ENCODE measurements around the gene FAM171A2. TPM values are rescaled to one million over a fixed set of nuclear protein-coding genes. Genes with fewer than 3 reads are reported as not detected.
"Not testable (repeated sequence)": the region's sequence is repeated elsewhere in the genome, so short reads cannot be mapped to it uniquely, and the experiment has no call there.

FAM171A2 gene
- total RNA-seq, 1 experiment from 2014 or later: 27.5 TPM

DNA sequence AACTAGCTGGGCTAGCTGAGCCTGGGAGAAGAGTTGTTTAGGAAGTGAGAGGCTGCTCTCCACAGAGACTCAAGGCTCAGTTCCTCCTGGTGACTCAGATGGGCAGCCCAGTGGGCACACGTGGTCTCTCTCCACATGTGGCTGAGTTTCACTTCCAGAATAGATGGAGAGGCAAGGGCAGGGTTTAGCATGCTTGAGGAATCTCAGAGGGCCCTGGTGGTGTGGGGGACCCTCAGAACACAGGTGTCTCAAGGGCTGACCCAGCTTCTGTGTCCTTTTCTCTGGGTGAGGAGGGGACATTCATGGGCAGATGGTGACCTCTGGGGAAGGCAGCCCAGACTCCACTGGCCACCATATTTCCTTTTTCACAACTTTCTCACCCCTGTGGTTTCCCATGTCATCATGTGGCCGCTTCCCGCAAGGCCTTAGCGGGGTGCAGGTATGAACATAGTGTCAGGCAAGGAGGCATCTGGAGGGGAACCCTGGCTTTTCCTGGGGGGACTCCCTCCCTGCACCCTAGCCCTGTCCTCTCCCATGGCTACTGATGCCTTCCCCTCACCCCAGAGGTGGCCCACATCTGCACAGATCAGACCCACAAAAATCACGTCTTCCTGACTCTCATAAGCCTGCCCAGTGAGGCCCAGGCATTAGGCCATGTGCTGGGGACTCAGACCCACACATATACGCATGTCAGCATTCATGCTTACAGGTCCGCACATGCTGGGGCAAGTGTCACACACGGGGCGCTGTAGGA is 15.2 kb downstream of the FAM171A2 start:
- Mint-ChIP-seq H3K9me3 (no peaks in the 10 kb centered on the region; a peak in 1 of 5 replicates), H3K4me1 (peaks cover 8 to 13% of the 10 kb centered on the region in 2 experiments), H3K4me3 (no peak overlapping the region; a peak in 1 of 5 replicates), H3K27me3 (ENCODE audit: low read depth) (peaks cover 13% of the 10 kb centered on the region), H3K36me3 (ENCODE audit: insufficient read depth in 1 of 3, low read depth in 3 of 3) (peaks cover 3 to 17% (median 6%) of the 10 kb centered on the region in 3 experiments; a peak in 6 of 7 replicates), H3K27ac (no peak overlapping the region)
- Histone ChIP-seq H2BK20ac (ENCODE audit: low read depth, low read length, poor library complexity, severe bottlenecking) (no peak overlapping the region), H3K79me2 (ENCODE audit: insufficient read depth, low read length) (no peaks in the 10 kb centered on the region), H3K56ac (ENCODE audit: insufficient read length, low read depth, low read length) (no peak overlapping the region), H2AFZ (ENCODE audit: low read length) (no peak overlapping the region), H2BK120ac (ENCODE audit: low read depth, low read length, poor library complexity, severe bottlenecking) (no peak overlapping the region), H3K27me3 (ENCODE audit: insufficient read depth, low read length) (no peaks in the 10 kb centered on the region), H3K4me2 (ENCODE audit: insufficient read depth, insufficient read length, low read length) (no peak overlapping the region), H4K20me1 (ENCODE audit: control insufficient read depth, insufficient read depth, insufficient read length) (no peaks in the 10 kb centered on the region), H3K9me3 (ENCODE audit: control insufficient read depth, low read depth, low read length) (no peaks in the 10 kb centered on the region), H3K18ac (ENCODE audit: insufficient read length, low read depth, low read length) (no peak overlapping the region), H4K8ac (replicated peaks; ENCODE audit: insufficient read length, low read depth, low read length) (no peak overlapping the region), H3K4ac (ENCODE audit: low read depth, low read length) (no peak overlapping the region), H3T11ph (ENCODE audit: low read length) (no peak overlapping the region), H3K23ac (ENCODE audit: insufficient read length, low read depth, low read length) (no peak overlapping the region), H4K91ac (ENCODE audit: insufficient read length, low read depth, low read length) (no peak overlapping the region), H2BK15ac (ENCODE audit: low read depth, low read length) (no peak overlapping the region), H3K14ac (ENCODE audit: insufficient read depth, low read length) (no peak overlapping the region; the same call in 1 of the 2 replicates), H2BK5ac (ENCODE audit: insufficient read length, low read length) (no peak overlapping the region), H3K23me2 (ENCODE audit: insufficient read length, low read depth, low read length, poor library complexity, severe bottlenecking) (peaks cover 5% of the 10 kb centered on the region), H4K5ac (ENCODE audit: insufficient read length, low read depth, low read length) (no peak overlapping the region), H2AK5ac (ENCODE audit: insufficient read length, low read length) (no peak overlapping the region), H3K27ac (ENCODE audit: insufficient read length, low read depth, low read length) (no peak overlapping the region), H3K4me1 (ENCODE audit: insufficient read depth, low read length) (no peaks in the 10 kb centered on the region), H2BK12ac (ENCODE audit: insufficient read length, low read depth, low read length) (no peak overlapping the region), H3K9ac (ENCODE audit: extremely low read depth, insufficient read length, low read length) (no peak overlapping the region), H3K79me1 (ENCODE audit: insufficient read depth, low read depth, low read length, poor library complexity, severe bottlenecking) (no peaks in the 10 kb centered on the region)
- no peak for DNase-seq
- no CpG with 5 or more reads among the region's 9 CpGs for WGBS (ENCODE audit: extremely low coverage, insufficient read length, low lambda C conversion rate)
- TF ChIP-seq, protein P1, sequence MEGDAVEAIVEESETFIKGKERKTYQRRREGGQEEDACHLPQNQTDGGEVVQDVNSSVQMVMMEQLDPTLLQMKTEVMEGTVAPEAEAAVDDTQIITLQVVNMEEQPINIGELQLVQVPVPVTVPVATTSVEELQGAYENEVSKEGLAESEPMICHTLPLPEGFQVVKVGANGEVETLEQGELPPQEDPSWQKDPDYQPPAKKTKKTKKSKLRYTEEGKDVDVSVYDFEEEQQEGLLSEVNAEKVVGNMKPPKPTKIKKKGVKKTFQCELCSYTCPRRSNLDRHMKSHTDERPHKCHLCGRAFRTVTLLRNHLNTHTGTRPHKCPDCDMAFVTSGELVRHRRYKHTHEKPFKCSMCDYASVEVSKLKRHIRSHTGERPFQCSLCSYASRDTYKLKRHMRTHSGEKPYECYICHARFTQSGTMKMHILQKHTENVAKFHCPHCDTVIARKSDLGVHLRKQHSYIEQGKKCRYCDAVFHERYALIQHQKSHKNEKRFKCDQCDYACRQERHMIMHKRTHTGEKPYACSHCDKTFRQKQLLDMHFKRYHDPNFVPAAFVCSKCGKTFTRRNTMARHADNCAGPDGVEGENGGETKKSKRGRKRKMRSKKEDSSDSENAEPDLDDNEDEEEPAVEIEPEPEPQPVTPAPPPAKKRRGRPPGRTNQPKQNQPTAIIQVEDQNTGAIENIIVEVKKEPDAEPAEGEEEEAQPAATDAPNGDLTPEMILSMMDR (conservative IDR thresholded peaks at IDR 0.05): no peak

GRCh38 chr17:44347206-44348055 is 16.2 kb downstream of the FAM171A2 start:
- not testable (repeated sequence) for H2AK5ac ChIP-seq (ENCODE audit: insufficient read length, low read length); H3K18ac ChIP-seq (ENCODE audit: insufficient read length, low read depth, low read length); H3K14ac ChIP-seq (ENCODE audit: insufficient read depth, low read length); H3T11ph ChIP-seq (ENCODE audit: low read length); H3K9ac ChIP-seq (ENCODE audit: extremely low read depth, insufficient read length, low read length); H3K79me1 ChIP-seq (ENCODE audit: insufficient read depth, low read depth, low read length, poor library complexity, severe bottlenecking); H4K91ac ChIP-seq (ENCODE audit: insufficient read length, low read depth, low read length); H3K9me3 Mint-ChIP-seq; H3K4me1 ChIP-seq (ENCODE audit: insufficient read depth, low read length); H3K23me2 ChIP-seq (ENCODE audit: insufficient read length, low read depth, low read length, poor library complexity, severe bottlenecking); H3K4me3 Mint-ChIP-seq; H4K5ac ChIP-seq (ENCODE audit: insufficient read length, low read depth, low read length); H3K27me3 ChIP-seq (ENCODE audit: insufficient read depth, low read length); H2BK12ac ChIP-seq (ENCODE audit: insufficient read length, low read depth, low read length); H3K4me1 Mint-ChIP-seq; H2AFZ ChIP-seq (ENCODE audit: low read length); H2BK15ac ChIP-seq (ENCODE audit: low read depth, low read length); H3K79me2 ChIP-seq (ENCODE audit: insufficient read depth, low read length); H3K56ac ChIP-seq (ENCODE audit: insufficient read length, low read depth, low read length); H3K4me2 ChIP-seq (ENCODE audit: insufficient read depth, insufficient read length, low read length); H3K27ac Mint-ChIP-seq; H3K4ac ChIP-seq (ENCODE audit: low read depth, low read length); DNase-seq; H3K9me3 ChIP-seq (ENCODE audit: control insufficient read depth, low read depth, low read length); H4K8ac ChIP-seq (replicated peaks; ENCODE audit: insufficient read length, low read depth, low read length); H2BK120ac ChIP-seq (ENCODE audit: low read depth, low read length, poor library complexity, severe bottlenecking); H3K27ac ChIP-seq (ENCODE audit: insufficient read length, low read depth, low read length); H2BK20ac ChIP-seq (ENCODE audit: low read depth, low read length, poor library complexity, severe bottlenecking); H3K23ac ChIP-seq (ENCODE audit: insufficient read length, low read depth, low read length); H2BK5ac ChIP-seq (ENCODE audit: insufficient read length, low read length); H4K20me1 ChIP-seq (ENCODE audit: control insufficient read depth, insufficient read depth, insufficient read length)
- Mint-ChIP-seq H3K27me3 (ENCODE audit: low read depth) (peaks cover 18% of the 10 kb centered on the region), H3K36me3 (ENCODE audit: insufficient read depth in 1 of 3, low read depth in 3 of 3) (peaks cover 0 to 13% (median 4%) of the 10 kb centered on the region in 3 experiments; a peak in 6 of 7 replicates)
- no CpG with 5 or more reads among the region's 18 CpGs for WGBS (ENCODE audit: extremely low coverage, insufficient read length, low lambda C conversion rate)

Measured in H9 (cell line).